NK-92 (cell line): ENCODE data around the gene STOX1.
"Not testable (repeated sequence)": the region's sequence is repeated elsewhere in the genome, so short reads cannot be mapped to it uniquely, and the experiment has no call there.

Experiments
- DNase-seq: peaks from one replicate; lab custom pipeline; 2025; ENCODE audit not compliant: unreplicated experiment; lab: John Stamatoyannopoulos, UW

Gene STOX1

DNA sequence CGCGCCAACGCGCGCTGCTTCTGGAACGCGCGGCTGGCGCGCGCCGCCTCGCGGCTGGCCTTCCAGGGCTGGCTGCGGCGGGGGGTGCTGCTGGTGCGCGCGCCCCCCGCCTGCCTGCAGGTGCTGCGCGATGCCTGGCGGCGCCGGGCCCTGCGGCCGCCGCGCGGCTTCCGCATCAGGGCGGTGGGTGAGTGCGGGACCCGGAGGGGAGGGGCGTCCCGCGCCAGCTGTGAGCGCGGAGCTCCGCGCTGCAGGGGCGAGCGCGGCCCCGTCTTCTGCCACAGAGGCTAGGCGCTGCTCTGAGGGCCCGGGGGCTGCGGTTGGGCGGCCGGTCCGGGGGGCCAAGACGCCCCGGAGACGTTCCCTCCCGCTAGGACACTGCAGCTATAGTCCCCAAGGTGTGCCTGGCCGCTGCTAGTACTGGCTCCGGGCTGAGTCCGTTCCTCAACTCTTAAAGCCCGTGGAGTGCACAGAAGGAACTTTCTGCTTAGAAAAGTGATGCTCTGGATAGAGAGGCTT lies 811 bp downstream of the STOX1 start:
- DNase-seq = not testable (repeated sequence)

DNA sequence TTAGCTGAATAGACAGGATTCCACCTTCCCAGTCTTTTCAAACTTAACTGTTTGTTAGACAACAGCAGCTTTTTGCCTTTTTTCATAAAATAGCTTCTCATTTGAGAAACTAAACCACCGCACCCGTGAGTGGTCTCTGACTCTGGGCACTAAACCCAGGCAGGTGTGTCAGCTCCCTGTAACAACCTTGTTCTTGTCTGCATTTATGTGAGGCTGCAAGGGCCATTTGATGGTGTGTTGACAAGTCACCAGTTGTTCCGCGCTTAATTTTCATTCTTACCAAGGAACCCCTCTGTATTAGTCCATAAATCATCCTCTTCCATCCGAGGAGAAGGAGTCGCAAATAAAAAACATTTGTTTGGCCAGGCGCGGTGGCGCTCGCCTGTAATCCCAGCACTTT lies 1.5 kb downstream of the STOX1 start:
- DNase-seq = no peak

DNA sequence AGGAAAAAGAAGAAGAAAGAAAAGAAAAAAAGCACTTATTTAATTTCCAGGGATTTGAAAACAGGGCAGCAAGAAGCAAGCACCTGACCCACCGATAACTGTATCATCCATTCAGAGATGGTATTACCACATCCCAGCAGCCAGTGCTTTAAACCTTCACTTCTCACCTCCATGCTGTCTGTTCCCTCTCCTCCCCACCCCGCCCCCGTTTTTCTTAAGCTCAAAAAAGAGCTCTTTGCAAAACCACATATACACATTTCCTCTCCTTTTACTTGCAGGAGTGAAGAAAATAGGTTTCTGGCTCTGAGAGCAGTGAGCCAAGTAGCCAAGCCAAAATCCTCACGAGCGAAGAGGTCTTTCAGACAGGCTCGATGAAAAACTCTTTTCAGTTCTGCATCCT lies 2.2 kb downstream of the STOX1 start:
- no peak for DNase-seq

DNA sequence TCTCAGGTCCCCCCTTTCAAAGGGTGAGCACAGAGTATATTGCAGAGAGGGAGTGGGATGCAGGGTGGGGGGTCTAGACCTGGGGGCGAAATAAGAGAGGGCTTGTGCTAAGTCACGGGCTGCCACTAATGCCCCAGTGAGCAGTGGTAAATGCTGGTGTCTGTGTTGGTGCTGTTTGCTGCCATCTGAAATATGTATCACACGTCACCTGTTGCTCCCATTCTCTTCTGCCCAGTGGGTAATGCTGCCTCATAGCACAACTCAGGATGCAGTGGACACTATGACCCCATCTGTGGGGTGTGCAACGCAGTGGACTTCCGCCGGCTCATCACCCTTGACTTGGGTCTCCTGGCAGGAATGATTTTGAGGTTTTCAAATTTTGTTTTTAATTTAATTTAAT lies 2.6 kb downstream of the STOX1 start:
- no peak for DNase-seq

DNA sequence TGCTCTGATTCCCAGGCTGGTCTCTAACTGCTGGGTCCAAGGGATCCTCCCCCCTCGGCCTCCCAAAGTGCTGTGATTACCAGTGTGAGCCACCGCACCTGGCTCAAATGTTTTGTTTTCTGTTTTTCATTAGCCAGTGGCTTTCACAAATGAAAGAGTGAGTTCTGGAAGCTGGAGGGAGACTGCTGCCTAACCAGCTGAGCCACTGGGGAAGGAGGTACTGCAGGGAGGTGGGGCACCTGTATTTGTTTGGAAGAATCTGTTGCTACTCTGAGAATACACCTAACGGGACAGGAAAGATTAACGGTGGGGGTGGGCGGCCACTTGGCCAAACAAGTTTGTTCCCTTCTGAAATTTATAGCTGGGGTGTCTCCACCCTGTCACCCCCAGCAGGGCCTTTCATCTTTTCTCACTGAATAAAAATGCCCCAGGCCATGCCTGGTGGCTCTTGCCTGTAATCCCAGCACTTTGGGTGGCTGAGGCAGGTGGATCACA lies 4.7 kb downstream of the STOX1 start:
- no peak for DNase-seq

DNA sequence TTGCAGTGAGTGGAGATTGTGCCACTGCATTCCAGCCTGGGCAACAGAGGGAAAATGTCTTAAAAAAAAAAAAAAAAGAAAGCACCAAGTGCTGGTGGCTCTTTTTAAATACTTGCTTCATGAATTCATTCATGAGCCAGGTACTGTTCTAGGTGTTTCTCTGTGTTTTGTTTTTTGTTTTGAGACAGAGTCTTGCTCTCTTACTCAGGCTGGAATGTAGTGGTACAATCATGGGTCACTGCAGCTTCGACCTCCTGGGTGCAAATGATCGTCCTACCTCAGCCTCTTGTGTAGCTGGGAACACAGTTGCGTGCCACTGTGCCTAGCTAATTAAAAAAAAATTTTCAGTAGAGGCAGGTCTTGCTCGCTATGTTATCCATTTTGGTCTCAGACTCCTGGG lies 5.3 kb downstream of the STOX1 start:
- DNase-seq = no peak

DNA sequence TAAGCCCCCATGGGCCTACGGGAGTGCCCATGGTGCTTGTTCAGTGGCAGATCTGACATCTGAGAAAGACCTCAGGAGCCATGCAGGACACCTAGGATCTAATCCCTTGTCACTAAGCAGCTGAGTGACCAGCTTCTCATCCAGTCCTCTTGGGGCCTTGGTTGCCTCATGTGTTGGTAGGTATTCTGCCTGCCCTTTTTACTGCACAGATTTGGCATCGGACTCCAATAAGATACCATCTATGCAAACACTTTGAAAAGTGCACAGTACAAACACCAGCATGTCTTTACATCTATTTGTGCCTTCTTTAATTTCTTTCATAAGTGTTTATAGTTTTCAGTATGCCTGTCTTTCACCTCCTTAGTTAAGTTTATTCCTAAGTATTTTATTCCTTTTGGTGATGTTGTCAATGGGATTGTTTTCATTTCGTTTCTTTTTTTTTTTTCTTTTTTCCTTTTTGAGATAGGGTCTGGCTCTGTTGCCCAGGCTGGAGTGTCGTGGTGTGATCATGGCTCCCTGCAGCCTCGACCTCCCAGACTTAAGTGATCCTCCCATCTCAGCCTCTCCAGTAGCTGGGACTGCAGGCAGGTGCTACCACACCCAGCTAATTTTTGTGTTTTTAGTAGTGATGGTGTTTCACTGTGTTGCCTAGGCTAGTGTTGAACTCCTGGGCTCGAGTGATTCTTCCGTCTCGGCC lies 10.4 kb downstream of the STOX1 start:
- no peak for DNase-seq

DNA sequence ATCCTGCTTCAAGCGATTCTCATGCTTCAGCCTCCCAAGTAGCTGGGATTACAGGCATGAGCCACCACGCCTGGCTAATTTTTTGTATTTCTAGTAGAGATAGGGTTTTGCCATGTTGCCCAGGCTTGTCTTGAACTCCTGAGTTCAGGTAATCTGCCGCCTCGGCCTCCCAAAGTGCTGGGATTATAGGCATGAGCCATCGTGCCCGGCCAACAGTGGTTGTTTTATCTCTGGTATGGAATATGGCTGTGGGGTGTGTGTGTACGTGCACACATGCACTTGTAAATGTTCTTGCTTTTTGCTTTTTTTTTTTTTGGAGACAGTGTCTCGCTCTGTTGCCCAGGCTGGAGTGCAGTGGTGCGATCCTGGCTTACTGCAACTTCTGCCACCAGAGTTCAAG lies 13.3 kb downstream of the STOX1 start:
- not testable (repeated sequence) for DNase-seq

DNA sequence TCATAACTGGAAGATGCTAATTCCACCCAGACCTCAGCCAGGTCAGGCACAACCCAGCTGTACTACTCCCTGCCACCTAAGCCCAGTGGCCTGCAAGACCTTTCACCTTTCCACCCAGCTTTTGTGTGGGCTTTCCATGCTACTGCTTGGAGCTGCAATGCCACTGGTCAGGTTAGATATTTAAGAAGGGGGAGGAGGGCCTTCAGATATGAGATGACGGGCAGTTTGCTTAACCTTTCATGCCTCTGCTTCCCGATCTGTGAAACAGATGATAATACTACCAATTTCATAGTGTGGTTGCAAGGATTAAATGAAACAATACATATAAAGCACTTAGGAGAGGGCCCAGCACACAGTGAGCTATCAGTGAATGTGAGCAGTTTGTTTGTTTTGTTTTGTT lies 20.9 kb downstream of the STOX1 start:
- no peak for DNase-seq

DNA sequence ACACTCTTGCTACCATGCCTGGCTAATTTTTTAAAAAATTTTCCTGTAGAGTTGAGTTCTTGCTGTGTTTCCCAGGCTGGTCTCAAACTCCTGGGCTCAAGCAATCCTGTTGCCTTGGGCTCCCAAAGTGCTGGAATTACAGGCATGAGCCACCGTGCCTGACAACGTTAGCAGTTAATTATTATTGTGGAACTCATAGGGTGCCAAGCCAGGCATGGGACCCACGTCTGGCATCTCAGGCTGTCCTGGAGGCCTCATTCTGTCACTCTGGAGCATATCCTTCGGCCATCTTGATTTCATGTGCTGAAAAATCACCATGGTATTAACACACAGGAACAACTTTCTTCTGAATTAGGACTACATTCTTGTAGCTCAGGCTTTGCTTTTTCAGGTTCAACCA lies 21.5 kb downstream of the STOX1 start:
- no peak for DNase-seq

DNA sequence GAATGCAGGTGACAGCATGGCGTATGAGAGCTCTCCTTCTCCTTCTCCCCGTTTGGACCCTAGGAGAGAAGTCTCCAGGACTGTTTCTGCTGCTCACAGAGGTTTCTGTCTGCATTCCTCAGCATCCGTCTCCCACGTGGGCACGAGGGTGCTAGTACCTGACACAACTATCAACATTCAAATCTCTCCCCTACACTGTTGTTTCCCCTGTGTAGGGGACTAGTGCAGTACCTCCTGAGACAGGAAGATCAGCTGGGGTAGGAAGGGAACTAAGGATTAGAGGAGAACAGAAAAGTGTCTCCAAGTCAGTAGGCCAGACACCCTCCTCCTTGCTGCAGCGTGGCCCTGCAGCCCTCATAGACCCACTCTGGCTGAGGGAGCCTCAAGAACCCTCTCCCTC lies 29.0 kb downstream of the STOX1 start:
- DNase-seq = no peak

DNA sequence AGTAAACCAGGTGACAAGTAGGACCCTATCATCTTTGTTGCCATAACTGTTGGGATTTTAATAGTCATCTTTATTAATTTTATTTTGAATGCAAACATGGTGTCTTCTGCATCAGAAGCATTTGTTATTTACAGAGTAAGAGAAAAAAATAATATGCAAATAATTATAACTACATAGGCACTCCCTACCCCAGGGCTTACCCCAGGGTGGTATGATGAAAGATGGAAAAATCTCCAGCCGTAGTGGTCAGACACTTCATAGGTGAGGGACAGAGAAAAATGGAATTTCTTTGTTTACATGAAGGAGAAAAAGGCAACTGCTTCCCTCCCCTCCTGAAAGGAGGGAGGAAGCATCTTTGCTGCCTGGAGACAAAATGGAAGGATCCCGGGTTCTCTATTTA lies 29.7 kb downstream of the STOX1 start:
- no peak for DNase-seq

DNA sequence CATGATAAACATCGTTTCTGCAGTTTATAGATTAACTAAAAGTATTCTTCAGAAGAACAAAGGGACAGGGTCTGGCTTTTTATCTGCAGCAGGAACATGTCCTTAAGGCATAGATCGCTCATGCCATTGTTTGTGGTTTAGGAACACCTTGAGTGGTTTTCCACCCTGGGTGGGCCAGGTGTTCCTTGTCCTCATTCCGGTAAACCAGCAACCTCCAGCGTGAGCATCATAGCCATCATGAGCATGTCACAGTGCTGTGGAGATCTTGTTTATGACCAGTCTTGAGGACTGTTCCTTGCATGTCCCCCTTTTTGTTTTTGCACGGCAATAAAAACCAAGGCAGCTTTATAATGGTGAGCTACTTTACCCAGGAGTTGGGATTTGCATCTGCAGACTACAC lies 33.9 kb downstream of the STOX1 start:
- DNase-seq = no peak

DNA sequence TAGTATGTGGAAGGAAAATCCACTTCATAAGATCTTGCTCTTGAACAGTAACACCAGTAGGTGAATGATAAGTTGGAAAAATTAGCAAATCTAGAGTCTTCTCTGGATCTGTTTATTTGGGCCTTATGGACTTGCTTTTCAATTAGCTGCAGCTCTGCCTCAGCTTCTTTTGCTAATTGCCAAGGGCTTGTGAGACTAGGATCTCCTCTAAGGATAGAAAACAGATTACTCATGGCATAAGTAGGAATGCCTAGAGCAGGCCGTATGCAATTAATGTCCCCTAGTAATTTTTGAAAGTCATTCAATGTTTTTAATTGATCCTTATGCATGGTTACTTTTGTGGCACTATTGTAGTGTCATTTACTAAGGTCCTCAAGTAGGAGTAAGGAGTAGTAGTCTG lies 37.3 kb downstream of the STOX1 start:
- no peak for DNase-seq

DNA sequence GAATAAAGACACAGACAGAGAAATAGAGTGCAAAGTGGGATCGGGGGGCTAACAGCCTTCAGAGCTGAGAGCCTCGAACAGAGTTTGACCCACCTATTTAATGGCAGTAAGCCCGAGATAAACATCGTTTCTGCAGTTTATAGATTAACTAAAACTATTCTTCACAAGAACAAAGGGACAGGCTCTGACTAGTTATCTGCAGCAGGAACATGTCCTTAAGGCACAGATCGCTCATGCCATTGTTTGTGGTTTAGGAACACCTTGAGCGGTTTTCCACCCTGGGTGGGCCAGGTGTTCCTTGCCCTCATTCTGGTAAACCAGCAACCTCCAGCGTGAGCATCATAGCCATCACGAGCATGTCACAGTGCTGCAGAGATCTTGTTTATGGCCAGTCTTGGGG lies 40.8 kb downstream of the STOX1 start:
- not testable (repeated sequence) for DNase-seq

DNA sequence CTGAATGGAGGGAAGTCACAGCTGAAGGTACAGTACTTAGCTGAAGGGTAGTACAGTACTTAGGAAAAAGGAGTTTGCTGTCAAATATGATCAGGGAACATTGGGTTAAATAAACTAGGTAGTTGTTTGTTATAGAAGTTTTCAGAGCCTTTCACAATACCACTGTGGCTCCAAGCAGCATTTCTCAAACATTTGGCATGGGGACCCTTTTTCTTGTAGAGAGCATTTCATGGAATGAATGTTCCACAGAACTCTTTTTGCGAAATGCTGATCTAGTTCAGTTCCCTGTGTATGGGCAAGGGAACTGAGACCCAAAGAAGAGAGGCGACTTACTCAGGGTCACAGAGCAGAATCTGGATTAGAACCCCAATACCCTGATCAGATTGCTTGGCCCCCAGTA lies 42.3 kb downstream of the STOX1 start:
- no peak for DNase-seq

DNA sequence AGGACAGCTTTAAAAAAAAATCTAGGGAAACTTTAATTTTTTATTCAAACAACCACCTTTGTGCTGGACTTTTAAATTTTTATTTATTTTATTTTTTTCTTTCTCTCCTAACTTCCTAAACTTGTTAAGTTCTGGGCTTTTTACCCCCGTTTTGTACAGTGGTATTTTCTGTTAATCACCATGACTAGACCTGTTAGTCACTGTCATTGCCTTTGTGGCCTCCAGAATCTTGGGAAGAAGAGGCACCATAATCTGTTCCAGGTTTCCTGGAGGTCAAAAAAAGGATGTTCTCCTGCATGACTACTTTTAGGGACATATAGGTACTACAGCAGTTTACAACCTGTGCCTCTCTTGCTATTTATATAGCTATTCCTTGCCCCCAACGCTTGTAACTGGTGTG lies 42.7 kb downstream of the STOX1 start:
- no peak for DNase-seq

DNA sequence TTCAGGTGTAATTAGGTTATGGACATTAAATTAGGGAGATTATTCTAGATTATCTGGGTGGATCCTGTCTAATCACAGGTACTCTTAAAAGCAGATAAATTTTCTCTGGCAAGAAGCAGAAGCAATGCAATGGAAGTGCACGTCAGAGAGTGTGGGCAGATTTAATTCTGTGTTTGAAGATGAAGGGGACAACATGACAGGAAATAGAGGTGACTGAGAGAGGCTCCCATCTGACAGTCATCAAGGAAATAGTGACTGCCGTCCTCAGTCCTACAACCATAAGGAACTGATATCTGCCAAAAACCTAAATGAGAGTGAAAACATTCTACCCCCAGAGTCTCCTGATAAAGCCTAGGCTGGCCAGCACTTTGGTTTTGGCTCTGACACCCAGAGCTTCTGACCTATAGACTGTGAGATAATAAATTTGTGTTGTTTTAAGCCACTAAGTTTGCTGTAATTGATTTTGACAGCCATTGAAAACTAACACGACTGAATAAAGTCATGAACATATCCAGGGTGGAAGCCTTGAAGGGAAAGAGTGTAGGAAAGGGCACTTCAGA lies 43.3 kb downstream of the STOX1 start:
- no peak for DNase-seq

DNA sequence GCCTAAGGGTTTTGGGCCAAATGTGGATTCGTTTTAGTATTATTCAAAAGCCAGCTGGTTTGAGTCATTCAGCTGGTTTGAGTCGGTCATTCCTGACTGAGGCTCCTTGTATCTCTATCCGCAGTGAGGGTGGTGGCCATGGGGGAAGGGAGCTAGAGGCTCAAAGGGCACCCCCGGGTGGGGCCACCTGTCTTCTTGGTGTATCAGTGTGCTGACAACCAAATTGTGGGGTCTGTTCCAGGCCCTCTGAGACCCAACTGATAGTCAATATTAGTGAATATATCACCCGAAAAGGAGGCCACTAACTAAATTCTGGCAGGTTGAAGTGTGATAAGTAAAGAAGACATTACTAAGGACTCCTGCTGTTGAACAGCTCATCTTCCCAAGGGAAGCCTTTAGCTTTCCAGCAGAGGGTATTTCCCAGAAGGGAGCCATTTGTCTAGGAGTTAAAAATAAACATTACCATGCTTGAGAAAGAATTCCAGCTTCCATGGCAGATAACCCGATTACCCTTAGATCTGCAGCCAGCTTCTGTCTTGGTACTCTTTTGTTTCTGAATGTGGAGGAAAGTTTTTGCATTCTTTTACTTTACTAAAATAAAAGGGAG lies 43.9 kb downstream of the STOX1 start:
- DNase-seq = no peak

DNA sequence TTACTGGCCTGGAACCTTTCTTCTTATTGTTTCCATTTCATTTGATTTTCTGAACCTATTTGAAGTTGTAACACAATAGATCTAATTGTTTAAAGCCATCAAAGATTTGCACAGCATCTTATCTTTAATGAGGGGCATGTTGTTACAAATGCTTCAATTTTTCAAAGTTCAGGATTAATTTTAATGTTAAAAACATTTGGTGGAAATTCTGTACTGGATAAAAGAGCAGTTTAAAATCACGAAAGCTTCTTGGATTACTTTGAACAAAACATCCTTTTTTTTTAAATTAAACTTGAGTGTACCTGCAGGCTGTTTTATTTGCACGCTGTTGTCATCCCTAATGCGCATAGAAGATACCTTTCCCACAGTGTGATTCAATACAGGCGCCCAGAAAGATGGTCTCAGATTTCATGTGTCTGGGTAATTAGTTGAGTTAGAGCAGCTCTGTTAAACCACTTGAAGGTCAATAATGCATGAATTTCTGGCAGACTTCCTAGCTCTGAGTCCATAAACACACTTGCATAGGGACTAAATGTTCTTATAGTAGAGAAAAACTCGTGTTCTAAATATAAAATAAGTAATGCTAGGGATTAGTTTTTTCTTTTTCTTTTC lies 44.5 kb downstream of the STOX1 start:
- DNase-seq = no peak

DNA sequence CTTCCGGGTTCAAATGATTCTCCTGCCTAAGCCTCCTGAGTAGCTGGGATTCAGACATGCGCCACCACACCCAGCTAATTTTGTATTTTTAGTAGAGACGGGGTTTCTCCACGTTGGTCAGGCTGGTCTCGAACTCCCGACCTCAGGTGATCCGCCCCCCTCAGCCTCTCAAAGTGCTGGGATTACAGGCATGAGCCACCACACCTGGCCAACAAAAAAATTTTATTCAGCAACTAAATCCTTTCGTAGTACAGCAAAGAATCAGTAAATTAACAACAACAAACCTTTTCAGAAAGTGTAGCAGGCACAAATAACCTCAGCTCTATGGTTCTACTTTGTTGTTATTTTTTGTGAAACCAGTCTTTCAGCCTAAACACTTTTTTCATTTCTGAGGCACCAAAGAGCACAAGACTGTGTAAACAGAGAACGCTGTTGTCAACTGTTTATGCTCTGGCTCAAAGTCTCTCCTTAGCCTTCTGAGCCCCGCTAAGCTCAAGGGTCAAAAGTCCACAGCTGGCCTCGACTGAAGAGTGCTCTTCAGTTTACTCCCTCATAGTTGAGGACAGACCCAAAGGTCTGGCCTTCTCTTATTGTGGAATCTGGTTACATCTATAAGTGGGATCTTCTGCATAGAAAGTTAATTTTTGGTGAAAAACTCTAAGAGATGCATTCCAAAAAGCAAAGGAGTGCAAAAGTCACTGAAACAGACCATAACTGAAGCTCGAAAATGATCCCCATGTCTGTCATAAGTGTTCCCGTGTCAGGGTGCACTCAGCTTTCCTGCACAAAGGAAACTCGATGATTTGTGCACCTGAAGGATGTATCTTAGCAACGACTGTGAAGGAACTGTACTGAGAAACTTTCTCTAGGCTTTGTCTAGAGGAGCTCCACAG lies 49.2 kb downstream of the STOX1 start:
- DNase-seq = no peak
